Hematopoietic multipotent progenitor cell treated with erythropoietin and hydrocortisone succinate and interleukin-3 and kit ligand, for 4 days (in vitro differentiated cells): ENCODE measurements around the gene CLCN7.

Experiments
- DNase-seq: peaks from one replicate; pipeline ENCODE4 v3.0.0-alpha.2; 2015

Gene CLCN7

GRCh38 chr16:1429012-1429411 is 45.8 kb downstream of the CLCN7 start:
- DNase-seq = no peak

- peak; percentile 82 for DNase-seq
These were observed 46.3 kb downstream of the CLCN7 start for GRCh38 chr16:1428511-1428910.

- no peak for DNase-seq
These were observed 47.1 kb downstream of the CLCN7 start for GRCh38 chr16:1427473-1428461.

- DNase-seq = peak; percentile 61
These were observed 47.9 kb downstream of the CLCN7 start for GRCh38 chr16:1426734-1427471.

GRCh38 chr16:1425616-1426370 is 49.0 kb downstream of the CLCN7 start:
- DNase-seq = no peak

- DNase-seq = no peak
These were observed 50.8 kb downstream of the CLCN7 start for GRCh38 chr16:1424028-1424427.

GRCh38 chr16:1422076-1422475 is 52.8 kb downstream of the CLCN7 start:
- no peak for DNase-seq

GRCh38 chr16:1420111-1420539 is 54.7 kb downstream of the CLCN7 start:
- DNase-seq = no peak

GRCh38 chr16:1416521-1416941 is 58.3 kb downstream of the CLCN7 start:
- no peak for DNase-seq

- peak; percentile 81 for DNase-seq
These were observed 60.1 kb downstream of the CLCN7 start, which contains the start of gene UNKL for GRCh38 chr16:1414532-1415260. TSS of gene UNKL (minus strand) at chr16:1414704. CDS start at chr16:1414691, 13 bp downstream.

GRCh38 chr16:1413684-1414531 is 60.9 kb downstream of the CLCN7 start:
- DNase-seq = peak; percentile 85

- DNase-seq = no peak
These were observed 62.0 kb downstream of the CLCN7 start for GRCh38 chr16:1412847-1413246.

GRCh38 chr16:1408171-1408837 is 66.5 kb downstream of the CLCN7 start:
- peak; percentile 96 for DNase-seq

GRCh38 chr16:1407753-1408152 is 67.1 kb downstream of the CLCN7 start:
- DNase-seq = no peak

- DNase-seq = no peak
These were observed 71.1 kb downstream of the CLCN7 start for GRCh38 chr16:1403733-1404132.

- DNase-seq = no peak
These were observed 71.8 kb downstream of the CLCN7 start for GRCh38 chr16:1403036-1403435.

GRCh38 chr16:1401758-1402154 is 73.1 kb downstream of the CLCN7 start:
- DNase-seq = no peak

GRCh38 chr16:1401061-1401757 is 73.6 kb downstream of the CLCN7 start:
- no peak for DNase-seq

GRCh38 chr16:1398826-1399581 is 75.8 kb downstream of the CLCN7 start:
- no peak for DNase-seq
